HG03095 (cell line): Measurements from ENCODE around the gene HOXC6.

Experiments
- ATAC-seq: cut with Tn5 transposase; IDR thresholded peaks from one replicate; pipeline ENCODE4 v1.9.1; 2021; ENCODE audit warnings: moderate library complexity; ENCODE audit not compliant: unreplicated experiment

Gene HOXC6

GRCh38 chr12:54025499-54026405 is 2.5 kb upstream of the HOXC6 start:
- ATAC-seq, result no peak

DNA sequence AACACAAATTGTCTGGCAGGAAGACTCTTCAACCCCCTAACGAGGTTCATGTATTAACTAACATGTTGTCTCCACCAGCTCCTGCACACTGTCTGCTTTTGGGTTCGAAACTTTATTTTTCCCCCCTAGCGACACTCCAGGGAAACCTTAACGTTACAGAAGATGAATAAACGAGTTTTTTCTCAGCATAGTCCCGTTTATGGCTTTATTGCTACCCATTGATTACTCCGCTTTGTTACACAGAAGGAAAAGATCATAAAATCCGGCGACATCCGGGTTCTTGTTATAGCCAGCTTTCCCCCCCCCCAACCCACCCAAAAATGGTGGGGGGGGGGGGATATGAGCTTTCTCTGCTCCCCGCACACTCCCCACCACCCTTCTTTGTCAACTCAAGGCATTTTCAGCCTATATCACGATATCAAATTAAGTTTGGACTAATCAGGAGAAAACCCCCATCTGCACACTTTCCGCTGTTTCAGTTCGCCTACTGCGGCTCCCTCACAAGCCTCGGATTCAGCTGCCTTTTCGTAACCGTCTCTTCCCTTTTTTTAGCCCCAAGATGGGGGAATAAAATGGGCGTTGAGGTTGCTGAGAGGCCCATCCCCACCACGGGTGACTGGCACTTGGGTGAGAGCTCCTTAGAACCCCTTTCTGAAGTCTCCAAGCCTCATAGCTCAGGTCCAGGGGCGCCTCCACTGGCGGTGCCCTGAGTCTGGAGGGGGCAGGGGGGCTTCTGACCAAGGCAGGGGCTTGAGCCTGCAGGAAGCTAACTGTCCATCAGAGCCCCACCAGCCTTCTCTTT is 1.4 kb upstream of the HOXC6 start:
- no peak for ATAC-seq

- ATAC-seq, result no peak
Observed at GRCh38 chr12:54027442-54027786, 826 bp upstream of the HOXC6 start.

DNA sequence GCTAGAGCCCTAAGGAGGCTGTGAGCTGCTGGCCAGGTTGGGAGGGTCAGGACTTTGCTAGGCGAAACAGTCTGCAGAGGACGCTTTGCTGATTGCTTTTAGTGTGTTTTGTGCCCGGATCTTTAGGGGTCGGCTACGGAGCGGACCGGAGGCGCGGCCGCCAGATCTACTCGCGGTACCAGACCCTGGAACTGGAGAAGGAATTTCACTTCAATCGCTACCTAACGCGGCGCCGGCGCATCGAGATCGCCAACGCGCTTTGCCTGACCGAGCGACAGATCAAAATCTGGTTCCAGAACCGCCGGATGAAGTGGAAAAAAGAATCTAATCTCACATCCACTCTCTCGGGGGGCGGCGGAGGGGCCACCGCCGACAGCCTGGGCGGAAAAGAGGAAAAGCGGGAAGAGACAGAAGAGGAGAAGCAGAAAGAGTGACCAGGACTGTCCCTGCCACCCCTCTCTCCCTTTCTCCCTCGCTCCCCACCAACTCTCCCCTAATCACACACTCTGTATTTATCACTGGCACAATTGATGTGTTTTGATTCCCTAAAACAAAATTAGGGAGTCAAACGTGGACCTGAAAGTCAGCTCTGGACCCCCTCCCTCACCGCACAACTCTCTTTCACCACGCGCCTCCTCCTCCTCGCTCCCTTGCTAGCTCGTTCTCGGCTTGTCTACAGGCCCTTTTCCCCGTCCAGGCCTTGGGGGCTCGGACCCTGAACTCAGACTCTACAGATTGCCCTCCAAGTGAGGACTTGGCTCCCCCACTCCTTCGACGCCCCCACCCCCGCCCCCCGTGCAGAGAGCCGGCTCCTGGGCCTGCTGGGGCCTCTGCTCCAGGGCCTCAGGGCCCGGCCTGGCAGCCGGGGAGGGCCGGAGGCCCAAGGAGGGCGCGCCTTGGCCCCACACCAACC is 1.5 kb downstream of the HOXC6 start:
- ATAC-seq, result no peak

DNA sequence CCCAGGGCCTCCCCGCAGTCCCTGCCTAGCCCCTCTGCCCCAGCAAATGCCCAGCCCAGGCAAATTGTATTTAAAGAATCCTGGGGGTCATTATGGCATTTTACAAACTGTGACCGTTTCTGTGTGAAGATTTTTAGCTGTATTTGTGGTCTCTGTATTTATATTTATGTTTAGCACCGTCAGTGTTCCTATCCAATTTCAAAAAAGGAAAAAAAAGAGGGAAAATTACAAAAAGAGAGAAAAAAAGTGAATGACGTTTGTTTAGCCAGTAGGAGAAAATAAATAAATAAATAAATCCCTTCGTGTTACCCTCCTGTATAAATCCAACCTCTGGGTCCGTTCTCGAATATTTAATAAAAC is 2.2 kb downstream of the HOXC6 start:
- ATAC-seq, result no peak

- ATAC-seq, result no peak
Observed at GRCh38 chr12:54030889-54031471, 2.7 kb downstream of the HOXC6 start.

GRCh38 chr12:54031480-54031879 is 3.2 kb downstream of the HOXC6 start:
- ATAC-seq, result no peak

GRCh38 chr12:54032086-54032619 is 3.9 kb downstream of the HOXC6 start:
- ATAC-seq, result no peak

- no peak for ATAC-seq
Observed at GRCh38 chr12:54032627-54033100, 4.4 kb downstream of the HOXC6 start, which contains the start of gene HOXC5. TSS of gene HOXC5 (plus strand) at chr12:54033050. CDS start at chr12:54033123, 73 bp downstream.

DNA sequence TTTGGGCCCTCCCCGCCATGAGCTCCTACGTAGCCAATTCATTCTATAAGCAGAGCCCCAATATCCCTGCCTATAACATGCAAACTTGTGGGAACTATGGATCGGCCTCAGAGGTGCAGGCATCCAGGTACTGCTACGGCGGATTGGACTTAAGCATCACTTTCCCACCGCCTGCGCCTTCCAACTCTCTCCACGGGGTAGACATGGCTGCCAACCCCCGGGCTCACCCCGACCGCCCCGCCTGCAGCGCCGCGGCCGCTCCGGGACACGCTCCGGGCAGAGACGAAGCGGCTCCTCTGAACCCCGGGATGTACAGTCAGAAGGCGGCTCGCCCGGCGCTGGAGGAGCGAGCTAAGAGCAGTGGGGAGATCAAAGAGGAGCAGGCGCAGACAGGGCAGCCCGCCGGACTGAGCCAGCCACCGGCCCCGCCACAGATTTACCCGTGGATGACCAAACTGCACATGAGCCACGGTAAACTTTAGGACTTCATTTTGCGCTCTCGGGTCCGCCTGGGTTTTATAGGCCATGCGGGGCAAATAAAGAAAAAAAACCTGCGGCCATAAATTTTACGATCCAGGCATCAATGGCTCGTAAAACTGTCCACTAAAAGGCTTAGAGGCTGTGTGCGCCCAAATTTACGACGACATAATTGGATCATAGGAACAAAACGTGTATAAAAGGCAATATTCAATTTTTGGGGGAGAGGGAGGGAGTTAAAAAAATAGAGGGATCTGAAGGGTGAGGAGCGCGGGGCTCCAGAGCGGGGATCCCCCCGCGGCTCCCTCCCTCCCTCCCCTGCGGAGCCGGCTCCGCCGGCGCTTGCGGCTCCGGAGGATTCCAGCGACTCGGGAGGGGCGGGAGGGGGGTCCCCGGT is 5.1 kb downstream of the HOXC6 start:
- ATAC-seq, result no peak

- ATAC-seq, result no peak
Observed at GRCh38 chr12:54033980-54034784, 5.9 kb downstream of the HOXC6 start.

- no peak for ATAC-seq
Observed at GRCh38 chr12:54034785-54035310, 6.6 kb downstream of the HOXC6 start.

- ATAC-seq, result no peak
Observed at GRCh38 chr12:54035568-54036264, 7.5 kb downstream of the HOXC6 start.

GRCh38 chr12:54036620-54037359 is 8.6 kb downstream of the HOXC6 start:
- no peak for ATAC-seq

DNA sequence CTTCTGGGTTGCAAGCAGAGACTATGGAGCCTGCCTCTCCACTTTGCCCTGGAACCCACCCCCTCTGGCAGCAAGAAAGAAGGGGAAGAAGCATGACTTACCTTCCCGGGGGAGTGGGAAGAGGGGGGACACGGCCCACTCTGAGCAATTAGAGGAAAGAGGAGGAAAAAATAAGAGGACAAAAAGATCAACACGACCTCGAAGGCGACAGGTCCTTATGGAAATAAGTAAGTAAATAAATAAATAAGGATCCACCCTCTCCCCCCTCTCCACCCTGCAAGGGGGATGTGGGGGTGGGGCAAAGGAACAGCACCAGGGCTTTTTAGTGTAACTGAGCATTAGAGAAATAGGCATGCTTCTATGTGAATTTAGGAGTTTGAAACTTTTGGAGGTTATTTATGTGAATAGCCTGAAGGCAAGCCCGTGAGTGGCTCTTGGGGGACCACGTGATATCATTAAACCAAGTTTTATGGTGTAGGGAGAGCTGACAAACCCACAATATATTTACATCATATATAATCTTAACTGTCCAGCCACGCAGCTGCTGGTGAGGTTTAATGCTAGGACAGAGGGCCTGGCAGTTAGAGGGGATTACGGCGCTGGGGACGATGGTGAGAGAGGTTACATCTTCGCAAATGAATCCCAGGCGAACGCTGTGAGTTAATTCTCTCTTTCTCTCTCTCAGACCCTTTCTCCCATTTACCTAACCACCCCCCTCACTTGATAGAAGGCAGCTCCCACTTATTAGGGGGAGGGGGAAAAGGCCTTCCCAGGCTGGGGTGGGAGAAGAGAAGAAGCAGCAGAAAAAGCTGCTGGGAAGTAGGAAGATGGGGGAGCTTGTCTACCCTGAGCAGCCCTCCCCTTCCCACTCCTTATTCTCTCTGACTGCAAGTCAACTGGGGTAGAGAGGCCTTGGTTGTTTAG is 9.4 kb downstream of the HOXC6 start:
- no peak for ATAC-seq
